Activated CD4-positive, alpha-beta memory T cell treated with anti-CD3 and anti-CD28 coated beads, Interleukin-2, amount 10 ng/mL, durations not matched to agents 7 days and 5 days (primary cell): ENCODE results near the gene VPS33A. TPM values are rescaled to one million over a fixed set of nuclear protein-coding genes. Genes with fewer than 3 reads are reported as not detected.

Experiments used
- CTCF ChIA-PET: fragments of 350-600 bp; sonication (Branson Sonifier 250); formaldehyde crosslinking; loops from one replicate; lab custom pipeline; 2021; ENCODE audit warnings: antibody characterized with exemption, inconsistent platforms; lab: Charles Lee
- POLR2A ChIA-PET: fragments of 350-600 bp; sonication (Branson Sonifier 250); formaldehyde crosslinking; loops from one replicate; lab custom pipeline; 2021; ENCODE audit warnings: antibody characterized with exemption; lab: Charles Lee
- DNase-seq: peaks from one replicate; pipeline ENCODE4 v3.0.0-alpha.2; 2020
- H3K27ac Mint-ChIP-seq: one replicate; pipeline ENCODE4 v1.8.0; 2021; ENCODE audit warnings: mild to moderate bottlenecking, mixed read lengths
- H3K27me3 Mint-ChIP-seq: one replicate; pipeline ENCODE4 v1.8.0; 2021; ENCODE audit warnings: mixed read lengths
- H3K36me3 Mint-ChIP-seq: one replicate; pipeline ENCODE4 v1.8.0; 2021; ENCODE audit warnings: low read depth, mixed read lengths
- H3K4me1 Mint-ChIP-seq: one replicate; pipeline ENCODE4 v1.8.0; 2021; ENCODE audit warnings: mixed read lengths
- H3K4me3 Mint-ChIP-seq: one replicate; pipeline ENCODE4 v1.8.0; 2021; ENCODE audit warnings: mild to moderate bottlenecking, mixed read lengths
- H3K9me3 Mint-ChIP-seq: one replicate; pipeline ENCODE4 v1.8.0; 2021; ENCODE audit warnings: mixed read lengths
- total RNA-seq, 2 experiments: library from RNA; stranded (reverse); gene quantifications; one replicate each; pipeline ENCODE4 v1.2.3, GENCODE V29; 2021

VPS33A gene
- 10 to 100 TPM; 29.8 to 30.6 TPM for total RNA-seq

DNA sequence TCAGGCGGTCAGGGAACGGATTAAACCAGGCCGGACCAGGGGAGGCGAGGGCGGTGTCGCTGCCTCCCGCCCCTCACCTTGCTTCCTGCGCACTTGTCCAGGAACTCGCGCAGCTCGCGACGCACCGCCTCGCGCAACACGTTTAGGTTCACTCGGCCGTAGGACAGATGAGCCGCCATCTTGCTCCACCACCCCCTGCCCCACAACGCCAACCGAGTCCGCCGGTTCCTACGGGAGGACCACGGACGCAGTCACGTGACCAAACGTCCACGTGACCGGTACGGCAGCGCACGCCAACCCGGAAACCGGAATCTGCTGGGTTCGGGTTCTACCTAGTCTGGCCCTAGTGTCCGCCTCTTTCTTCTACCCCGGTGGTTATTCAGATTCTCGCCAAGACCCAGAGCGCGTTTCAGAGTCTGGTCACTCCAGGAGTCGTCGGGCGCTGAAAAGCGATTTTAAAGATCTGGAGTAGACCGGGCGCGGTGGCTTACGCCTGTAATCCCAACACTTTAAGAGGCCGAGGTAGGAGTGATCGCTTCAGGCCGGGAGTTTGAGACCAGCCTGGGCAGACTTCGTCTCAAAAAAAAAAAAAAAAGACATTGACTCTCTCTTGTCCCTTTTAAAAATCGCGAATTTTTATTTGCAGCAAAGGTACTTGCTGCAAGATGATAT is at the start of gene VPS33A:
TSS of gene VPS33A (minus strand) at position 265 of the 672 bp plus-strand sequence. CDS start at position 179, 86 bp downstream.
- Mint-ChIP-seq H3K9me3 (no peaks in the 10 kb centered on the region), H3K27ac (peak within 1 kb of the TSS; percentile 97), H3K4me3 (peak within 1 kb of the TSS; percentile 94), H3K36me3 (peaks cover 21% of the 10 kb centered on the region), H3K4me1 (peaks cover 26% of the 10 kb centered on the region), H3K27me3 (peaks cover 3% of the 10 kb centered on the region)
- CTCF ChIA-PET: interaction anchor here (0.7 to 2.5 kb wide), 15 partner anchors 9 to 472 kb away, joined by 3 to 24 read pairs (median 4); partner anchors contain the start of gene DIABLO
- POLR2A ChIA-PET: interaction anchor here (0.6 to 4.4 kb wide), 14 partner anchors 16 to 1361 kb away, joined by 3 to 50 read pairs (median 3); partner anchors contain the start of genes DIABLO, KNTC1, RSRC2 and ZCCHC8
- DNase-seq: peak; percentile 96

DNA sequence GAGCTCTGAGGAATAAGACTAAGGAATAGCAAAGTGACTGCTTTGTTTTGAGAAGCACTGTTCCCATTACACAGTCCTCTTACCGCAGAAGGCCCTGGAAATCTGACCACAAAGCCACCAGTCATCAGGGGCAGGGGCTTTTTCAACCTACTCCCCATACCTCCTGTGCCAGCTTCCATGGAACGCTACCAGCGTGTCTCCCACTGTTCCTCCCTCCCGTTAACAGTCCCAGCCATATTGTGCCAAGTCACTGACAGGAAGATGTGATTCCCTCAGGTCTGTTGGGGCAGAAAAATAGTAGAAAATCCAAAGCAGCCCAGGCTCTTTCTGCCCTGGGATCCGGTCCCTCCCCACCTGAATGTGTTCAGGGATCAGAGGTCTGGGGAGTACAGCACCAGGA is 46.6 kb upstream of the VPS33A start:
- no peaks in the 10 kb centered on the region for H3K9me3 Mint-ChIP-seq
- H3K27ac Mint-ChIP-seq: no peak overlapping the region
- DNase-seq: no peak
- no peaks in the 10 kb centered on the region for H3K27me3 Mint-ChIP-seq
- no peaks in the 10 kb centered on the region for H3K4me1 Mint-ChIP-seq
- no peak overlapping the region for H3K4me3 Mint-ChIP-seq
- CTCF ChIA-PET: interaction anchor here (0.8 to 1.0 kb wide), 2 partner anchors 42 to 46 kb away, joined by 3 to 5 read pairs; no protein-coding TSS in a partner anchor
- H3K36me3 Mint-ChIP-seq: peaks cover 35% of the 10 kb centered on the region
- POLR2A ChIA-PET: no interaction called here

DNA sequence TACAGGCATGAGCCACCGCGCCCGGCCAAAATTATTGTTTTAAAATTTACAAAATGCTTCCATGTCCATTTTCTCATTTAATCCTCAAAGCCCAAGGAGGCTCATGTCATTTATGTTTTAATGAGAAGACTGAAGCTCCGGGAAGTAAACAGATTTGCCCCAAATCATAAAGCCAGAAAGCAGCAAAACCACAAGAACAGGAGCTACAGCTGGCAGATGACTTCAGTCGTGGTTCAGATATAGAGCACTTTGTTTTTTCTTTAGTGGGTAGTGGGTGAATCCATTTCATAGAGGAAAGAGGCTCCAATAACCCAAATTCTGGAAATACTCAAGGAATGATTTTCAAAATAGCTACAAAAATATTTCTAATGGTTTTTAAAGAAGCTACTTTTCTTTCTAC is 45.4 kb upstream of the VPS33A start:
- no peak overlapping the region for H3K27ac Mint-ChIP-seq
- H3K4me1 Mint-ChIP-seq: no peaks in the 10 kb centered on the region
- ChIA-PET POLR2A (no interaction called here), CTCF (no interaction called here)
- H3K27me3 Mint-ChIP-seq: no peaks in the 10 kb centered on the region
- no peaks in the 10 kb centered on the region for H3K9me3 Mint-ChIP-seq
- H3K36me3 Mint-ChIP-seq: peaks cover 30% of the 10 kb centered on the region
- no peak for DNase-seq
- H3K4me3 Mint-ChIP-seq: no peak overlapping the region

DNA sequence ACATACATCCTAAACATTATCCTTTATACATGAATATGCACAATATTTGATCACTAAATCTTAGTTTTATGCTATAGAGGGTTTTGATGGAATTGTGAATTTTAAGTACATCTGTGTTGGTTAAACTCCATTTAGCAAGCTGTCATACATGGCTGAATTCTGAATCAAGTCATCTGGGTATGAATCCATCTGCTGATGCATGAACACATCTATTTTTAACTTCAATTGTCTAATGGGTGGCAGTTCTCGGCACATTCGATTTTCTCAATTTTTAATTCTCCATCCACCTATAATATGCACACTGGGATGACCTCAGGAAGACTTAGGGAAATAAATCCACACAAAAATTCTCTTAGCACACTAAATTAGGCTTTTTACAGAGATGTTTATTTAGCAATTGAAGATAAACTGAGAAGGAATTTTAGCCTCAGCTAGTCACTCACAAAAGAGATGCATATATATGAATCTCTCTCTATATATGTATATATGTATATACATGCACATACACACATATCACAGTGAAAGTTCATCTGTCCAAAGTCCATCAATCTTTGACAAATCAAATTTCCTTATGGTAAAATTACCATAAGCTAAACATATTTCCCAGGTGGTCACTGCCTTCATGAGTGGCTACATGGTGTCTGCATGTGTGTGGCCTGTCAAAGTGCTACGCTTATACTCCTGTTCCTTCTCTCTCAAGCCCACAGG is 44.5 kb upstream of the VPS33A start:
- POLR2A ChIA-PET: no interaction called here
- Mint-ChIP-seq H3K4me3 (no peak overlapping the region), H3K27ac (no peak overlapping the region), H3K4me1 (no peaks in the 10 kb centered on the region), H3K27me3 (no peaks in the 10 kb centered on the region), H3K9me3 (no peaks in the 10 kb centered on the region), H3K36me3 (peaks cover 29% of the 10 kb centered on the region)
- DNase-seq: no peak
- CTCF ChIA-PET: no interaction called here

DNA sequence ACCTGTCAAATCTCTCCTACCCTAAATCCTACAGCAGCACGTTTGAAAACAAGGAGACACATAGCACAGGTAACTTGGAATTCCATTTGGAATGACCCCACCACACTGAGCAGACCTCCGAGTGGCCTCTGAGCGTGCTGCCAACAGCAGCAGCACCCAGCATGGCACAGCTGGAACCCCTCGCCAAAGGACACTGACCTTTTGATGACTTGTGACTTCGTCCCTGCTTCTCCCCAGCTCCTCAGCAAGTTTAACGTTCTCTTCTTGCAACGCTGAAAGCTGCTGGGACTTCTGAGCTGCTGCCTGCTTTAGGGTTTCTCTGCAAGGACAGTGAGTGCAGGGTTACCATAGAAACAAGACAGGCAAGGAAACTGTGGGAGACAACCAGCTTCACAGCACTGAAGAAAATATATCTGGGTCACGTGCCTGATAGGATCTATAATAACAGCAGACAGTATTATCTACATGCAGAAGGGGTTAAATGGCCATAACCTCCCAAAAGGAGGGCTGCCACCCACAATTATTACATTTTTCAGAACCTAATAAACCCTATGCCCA is 43.3 kb upstream of the VPS33A start:
- CTCF ChIA-PET: interaction anchor here (2.5 kb wide), 1 partner anchor 46 kb away, joined by 6 read pairs; no protein-coding TSS in a partner anchor
- peaks cover 21% of the 10 kb centered on the region for H3K36me3 Mint-ChIP-seq
- no peaks in the 10 kb centered on the region for H3K27me3 Mint-ChIP-seq
- no peak overlapping the region for H3K27ac Mint-ChIP-seq
- POLR2A ChIA-PET: interaction anchor here (0.6 kb wide), 1 partner anchor 98 kb away, joined by 3 read pairs; no protein-coding TSS in a partner anchor
- no peak for DNase-seq
- no peaks in the 10 kb centered on the region for H3K4me1 Mint-ChIP-seq
- no peak overlapping the region for H3K4me3 Mint-ChIP-seq
- no peaks in the 10 kb centered on the region for H3K9me3 Mint-ChIP-seq

DNA sequence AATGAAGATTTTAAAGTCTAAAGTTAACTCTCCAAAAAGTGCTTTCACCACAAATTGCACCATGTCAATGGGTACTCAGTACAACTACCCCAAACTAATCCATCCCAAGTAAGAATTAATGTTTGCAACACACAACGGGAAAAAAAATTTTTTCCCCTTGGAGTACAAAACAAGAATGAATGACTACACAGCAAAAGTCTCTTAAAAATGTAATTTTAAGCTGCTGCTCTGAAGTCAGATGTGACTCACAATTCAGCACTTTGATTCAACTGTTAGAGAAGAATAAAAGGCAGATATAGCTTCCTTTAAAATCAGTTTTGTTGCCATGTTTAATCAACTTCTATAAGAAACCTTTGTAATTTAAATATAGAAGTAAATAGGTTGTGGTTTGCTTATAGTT is 42.5 kb upstream of the VPS33A start:
- Mint-ChIP-seq H3K9me3 (no peaks in the 10 kb centered on the region), H3K27ac (no peak overlapping the region), H3K27me3 (no peaks in the 10 kb centered on the region), H3K4me1 (no peaks in the 10 kb centered on the region), H3K4me3 (no peak overlapping the region), H3K36me3 (peaks cover 18% of the 10 kb centered on the region)
- no peak for DNase-seq
- ChIA-PET POLR2A (interaction anchor here (0.6 to 0.9 kb wide), 2 partner anchors 25 to 97 kb away, joined by 3 read pairs; no protein-coding TSS in a partner anchor), CTCF (interaction anchor here (2.5 kb wide), 1 partner anchor 47 kb away, joined by 6 read pairs; no protein-coding TSS in a partner anchor)

DNA sequence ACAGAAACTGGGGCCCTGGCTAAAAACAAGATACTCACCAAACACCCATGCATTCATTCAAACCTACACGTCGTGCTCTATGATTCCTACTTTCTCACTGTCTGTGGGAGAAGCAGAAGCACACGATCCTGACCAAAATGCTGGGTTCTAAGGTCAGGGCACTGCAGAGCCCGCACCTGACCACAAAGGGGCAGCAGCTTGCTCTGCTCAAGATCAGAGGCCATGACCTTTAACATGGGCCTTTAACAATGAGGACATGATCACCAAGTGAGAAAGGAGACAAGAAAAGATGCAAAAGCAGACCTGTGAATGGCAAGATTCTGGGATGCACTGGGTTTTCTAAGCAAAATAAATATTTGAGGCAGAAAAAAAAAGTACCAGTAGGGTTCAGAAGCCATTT is 40.1 kb upstream of the VPS33A start:
- ChIA-PET CTCF (interaction anchor here (0.7 to 1.4 kb wide), 2 partner anchors 29 to 54 kb away, joined by 3 read pairs; no protein-coding TSS in a partner anchor), POLR2A (no interaction called here)
- Mint-ChIP-seq H3K27ac (no peak overlapping the region), H3K9me3 (no peaks in the 10 kb centered on the region), H3K27me3 (no peaks in the 10 kb centered on the region), H3K4me1 (no peaks in the 10 kb centered on the region), H3K4me3 (no peak overlapping the region), H3K36me3 (peaks cover 26% of the 10 kb centered on the region)
- no peak for DNase-seq

DNA sequence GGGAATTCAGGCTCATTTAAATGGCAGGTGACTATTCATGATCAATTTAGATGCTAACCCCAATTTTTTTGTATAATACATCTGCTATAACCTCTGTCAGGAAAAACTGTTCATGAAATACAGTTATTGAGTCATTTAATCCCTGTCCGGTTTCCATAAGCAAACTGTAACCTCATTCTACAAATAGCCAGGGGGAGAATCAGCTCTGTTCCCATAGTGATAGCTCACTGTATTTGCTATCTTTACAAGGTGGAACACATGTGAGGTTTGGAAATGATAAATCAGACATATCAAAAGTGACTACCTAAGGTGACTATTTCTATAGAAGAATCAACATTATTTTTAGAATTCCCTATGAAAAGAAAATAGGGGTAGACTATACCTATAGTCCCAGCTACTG is 38.6 kb upstream of the VPS33A start:
- no peaks in the 10 kb centered on the region for H3K9me3 Mint-ChIP-seq
- H3K27me3 Mint-ChIP-seq: no peaks in the 10 kb centered on the region
- no peak for DNase-seq
- CTCF ChIA-PET: interaction anchor here (0.8 to 1.8 kb wide), 4 partner anchors 9 to 51 kb away, joined by 3 to 5 read pairs (median 3); no protein-coding TSS in a partner anchor
- peaks cover 30% of the 10 kb centered on the region for H3K36me3 Mint-ChIP-seq
- POLR2A ChIA-PET: interaction anchor here (0.5 kb wide), 1 partner anchor 53 kb away, joined by 3 read pairs; no protein-coding TSS in a partner anchor
- no peak overlapping the region for H3K4me3 Mint-ChIP-seq
- no peak overlapping the region for H3K27ac Mint-ChIP-seq
- H3K4me1 Mint-ChIP-seq: no peaks in the 10 kb centered on the region

DNA sequence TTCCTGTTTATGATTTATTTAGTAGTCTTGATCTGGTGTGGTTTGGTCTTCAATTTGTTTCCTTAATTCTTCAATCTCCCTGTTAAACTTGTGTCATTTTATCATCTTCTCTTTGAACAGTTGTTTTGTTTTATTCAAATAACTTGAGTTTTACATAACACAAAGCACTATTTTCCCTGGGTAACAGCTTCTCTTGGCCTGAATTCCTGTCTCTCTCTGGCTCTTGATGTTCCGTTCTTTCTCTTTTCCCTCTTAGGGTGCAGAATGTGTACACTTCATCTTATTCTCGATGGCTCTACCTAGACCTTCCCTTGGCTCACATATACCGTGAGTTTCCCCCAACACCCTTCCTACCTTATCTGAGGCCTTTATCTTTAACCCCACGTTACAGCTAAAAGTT is 36.8 kb upstream of the VPS33A start:
- Mint-ChIP-seq H3K4me3 (no peak overlapping the region), H3K27ac (no peak overlapping the region), H3K27me3 (no peaks in the 10 kb centered on the region), H3K9me3 (no peaks in the 10 kb centered on the region), H3K4me1 (no peaks in the 10 kb centered on the region), H3K36me3 (peaks cover 24% of the 10 kb centered on the region)
- DNase-seq: no peak
- CTCF ChIA-PET: no interaction called here
- POLR2A ChIA-PET: no interaction called here

DNA sequence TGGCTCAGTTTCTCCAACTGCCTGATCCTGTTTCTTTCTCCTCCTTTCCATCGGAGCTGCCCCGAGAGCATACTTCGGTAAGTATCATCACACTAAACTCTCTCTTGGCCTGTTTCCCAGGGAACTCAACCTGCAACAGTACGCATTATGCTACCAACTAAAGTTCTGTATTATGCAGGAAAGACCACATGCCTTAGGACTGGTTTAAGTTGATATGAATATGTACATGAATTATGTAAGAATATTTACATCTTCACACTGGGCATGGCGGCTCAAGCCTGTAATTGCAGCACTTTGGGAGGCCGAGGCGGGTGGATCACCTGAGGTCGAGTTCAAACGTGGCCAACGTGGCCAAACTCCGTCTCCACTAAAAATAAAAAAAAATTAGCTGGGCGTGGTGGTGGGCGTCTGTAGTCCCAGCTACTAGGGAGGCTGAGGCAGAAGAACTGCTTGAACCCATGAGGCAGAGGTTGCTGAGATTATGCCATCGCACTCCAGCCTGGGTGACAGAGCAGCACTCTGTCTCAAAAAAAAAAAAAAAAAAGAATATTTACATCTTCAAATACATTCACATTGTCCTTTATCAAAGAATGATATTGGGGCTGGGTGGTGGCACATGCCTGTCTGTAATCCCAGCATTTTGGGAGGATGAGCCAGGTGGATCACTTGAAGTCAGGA is 31.9 kb upstream of the VPS33A start:
- no peaks in the 10 kb centered on the region for H3K9me3 Mint-ChIP-seq
- POLR2A ChIA-PET: interaction anchor here (1.5 kb wide), 1 partner anchor 30 kb away, joined by 3 read pairs; no protein-coding TSS in a partner anchor
- no peak for DNase-seq
- H3K4me1 Mint-ChIP-seq: peaks cover 3% of the 10 kb centered on the region
- H3K27ac Mint-ChIP-seq: no peak overlapping the region
- H3K27me3 Mint-ChIP-seq: no peaks in the 10 kb centered on the region
- CTCF ChIA-PET: no interaction called here
- H3K4me3 Mint-ChIP-seq: no peak overlapping the region
- H3K36me3 Mint-ChIP-seq: peaks cover 18% of the 10 kb centered on the region

DNA sequence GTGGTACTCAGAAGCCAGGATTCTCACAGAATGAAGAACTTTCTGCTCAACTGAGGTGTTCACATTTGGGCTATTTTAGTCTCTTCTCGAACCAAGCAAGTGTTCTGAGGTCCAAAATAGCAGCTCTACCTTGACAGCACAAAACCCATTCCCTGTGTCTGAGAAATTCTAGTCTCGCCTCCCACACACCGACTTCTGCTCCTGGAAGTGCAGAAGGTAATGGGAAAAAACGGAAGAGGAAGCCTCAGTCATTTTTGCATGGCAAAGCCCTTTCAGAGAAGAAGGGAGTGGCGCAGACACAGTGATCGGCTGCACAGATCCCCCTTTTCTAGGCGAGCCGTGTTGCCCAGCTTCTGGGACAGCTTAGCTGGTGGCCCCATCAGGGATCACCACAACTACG is 31.2 kb upstream of the VPS33A start:
- Mint-ChIP-seq H3K4me3 (no peak overlapping the region), H3K36me3 (peaks cover 19% of the 10 kb centered on the region), H3K9me3 (no peaks in the 10 kb centered on the region), H3K27ac (no peak overlapping the region), H3K27me3 (no peaks in the 10 kb centered on the region), H3K4me1 (peaks cover 6% of the 10 kb centered on the region)
- no peak for DNase-seq
- ChIA-PET POLR2A (interaction anchor here (1.5 kb wide), 1 partner anchor 30 kb away, joined by 3 read pairs; no protein-coding TSS in a partner anchor), CTCF (no interaction called here)

DNA sequence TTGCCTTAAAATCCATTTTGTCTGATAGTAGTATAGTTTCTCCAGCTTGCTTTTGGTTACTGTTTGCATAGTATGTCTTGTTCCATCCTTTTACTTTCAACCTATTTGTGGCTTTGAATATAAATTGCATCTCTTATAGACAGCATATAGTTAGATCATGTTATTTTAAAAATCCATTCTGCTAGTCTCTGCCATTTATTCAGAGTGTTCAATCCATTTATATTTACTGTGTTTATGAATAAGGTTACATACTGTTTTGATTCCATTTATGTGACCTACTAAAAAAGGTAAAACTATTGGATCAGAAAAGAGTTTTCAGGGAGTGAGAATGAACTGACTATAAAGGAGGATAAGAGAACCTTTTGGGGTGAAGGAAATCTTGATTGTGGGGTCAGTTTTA is 29.6 kb upstream of the VPS33A start:
- Mint-ChIP-seq H3K9me3 (no peaks in the 10 kb centered on the region), H3K36me3 (peaks cover 24% of the 10 kb centered on the region), H3K4me1 (peaks cover 6% of the 10 kb centered on the region), H3K27me3 (no peaks in the 10 kb centered on the region), H3K4me3 (no peak overlapping the region), H3K27ac (no peak overlapping the region)
- CTCF ChIA-PET: interaction anchor here (1.2 kb wide), 1 partner anchor 10 kb away, joined by 3 read pairs; no protein-coding TSS in a partner anchor
- POLR2A ChIA-PET: no interaction called here
- DNase-seq: no peak
